Measurements from ENCODE around the gene OR5L2. TPM values are rescaled to one million over a fixed set of nuclear protein-coding genes. Genes with fewer than 3 reads are reported as not detected.
"Not testable (repeated sequence)": the region's sequence is repeated elsewhere in the genome, so short reads cannot be mapped to it uniquely, and the experiment has no call there.

Gene OR5L2
- total RNA-seq = not detected

GRCh38 chr11:55826919-55827318, at the start of gene OR5L2:
OR5L2 (plus strand) TSS chr11:55827219; CDS start chr11:55827219, 0 bp downstream.
- Mint-ChIP-seq H3K36me3 (no peaks in the 10 kb centered on the region), H3K4me1 (no peaks in the 10 kb centered on the region), H3K4me3 (no peak within 1 kb of the TSS), H3K9me3 (peaks cover 6% of the 10 kb centered on the region), H3K27ac (no peak within 1 kb of the TSS), H3K27me3 (no peaks in the 10 kb centered on the region)
- no peak for DNase-seq
- POLR2A ChIA-PET = no interaction called here
- ATAC-seq (ENCODE audit: low read depth) = no peak

- H3K27ac Mint-ChIP-seq = no peak overlapping the region
- POLR2A ChIA-PET = no interaction called here
- no peak overlapping the region for H3K4me3 Mint-ChIP-seq
- no peak for ATAC-seq (ENCODE audit: low read depth)
- H3K27me3 Mint-ChIP-seq = no peaks in the 10 kb centered on the region
- no peaks in the 10 kb centered on the region for H3K4me1 Mint-ChIP-seq
- H3K9me3 Mint-ChIP-seq = peaks cover 10% of the 10 kb centered on the region
- H3K36me3 Mint-ChIP-seq = no peaks in the 10 kb centered on the region
- no peak for DNase-seq
Observed at GRCh38 chr11:55791606-55792005, 35.4 kb upstream of the OR5L2 start.

GRCh38 chr11:55793321-55793720, 33.7 kb upstream of the OR5L2 start:
- Mint-ChIP-seq H3K9me3 (peaks cover 5% of the 10 kb centered on the region), H3K36me3 (no peaks in the 10 kb centered on the region), H3K4me1 (no peaks in the 10 kb centered on the region), H3K27me3 (no peaks in the 10 kb centered on the region), H3K27ac (no peak overlapping the region), H3K4me3 (no peak overlapping the region)
- DNase-seq = no peak
- POLR2A ChIA-PET = no interaction called here
- ATAC-seq (ENCODE audit: low read depth) = no peak

GRCh38 chr11:55795256-55795655, 31.8 kb upstream of the OR5L2 start, which contains the start of gene OR5D14:
OR5D14 (plus strand) TSS chr11:55795556; CDS start chr11:55795556, 0 bp downstream.
- Mint-ChIP-seq H3K9me3 (peaks cover 11% of the 10 kb centered on the region), H3K4me3 (no peak within 1 kb of the TSS), H3K36me3 (no peaks in the 10 kb centered on the region), H3K27me3 (no peaks in the 10 kb centered on the region), H3K4me1 (no peaks in the 10 kb centered on the region), H3K27ac (no peak within 1 kb of the TSS)
- POLR2A ChIA-PET = interaction anchor here (0.6 kb wide), 1 partner anchor 147 kb away, joined by 3 read pairs; no protein-coding TSS in a partner anchor
- ATAC-seq (ENCODE audit: low read depth) = no peak
- no peak for DNase-seq

- POLR2A ChIA-PET = no interaction called here
- Mint-ChIP-seq H3K4me3 (no peak overlapping the region), H3K36me3 (no peaks in the 10 kb centered on the region), H3K27me3 (no peaks in the 10 kb centered on the region), H3K9me3 (peaks cover 23% of the 10 kb centered on the region), H3K27ac (no peak overlapping the region), H3K4me1 (no peaks in the 10 kb centered on the region)
- ATAC-seq (ENCODE audit: low read depth) (no peak), DNase-seq (no peak)
Observed at GRCh38 chr11:55806248-55806647, 20.8 kb upstream of the OR5L2 start.

GRCh38 chr11:55811067-55811466, 16.0 kb upstream of the OR5L2 start, which contains the start of gene OR5L1:
OR5L1 (plus strand) TSS chr11:55811367; CDS start chr11:55811467, 100 bp downstream.
- no peak for ATAC-seq (ENCODE audit: low read depth)
- no peak for DNase-seq
- H3K9me3 Mint-ChIP-seq = peaks cover 18% of the 10 kb centered on the region
- no peak within 1 kb of the TSS for H3K27ac Mint-ChIP-seq
- H3K4me1 Mint-ChIP-seq = no peaks in the 10 kb centered on the region
- H3K36me3 Mint-ChIP-seq = no peaks in the 10 kb centered on the region
- H3K27me3 Mint-ChIP-seq = no peaks in the 10 kb centered on the region
- POLR2A ChIA-PET = no interaction called here
- no peak within 1 kb of the TSS for H3K4me3 Mint-ChIP-seq

GRCh38 chr11:55819330-55819729, 7.7 kb upstream of the OR5L2 start, which contains the start of gene OR5D18:
OR5D18 (plus strand) TSS chr11:55819630; CDS start chr11:55819630, 0 bp downstream.
- no peaks in the 10 kb centered on the region for H3K27me3 Mint-ChIP-seq

GRCh38 chr11:55838452-55838851, 11.4 kb downstream of the OR5L2 start, which contains the start of gene OR5D16:
OR5D16 (plus strand) TSS chr11:55838752; CDS start chr11:55838752, 0 bp downstream.
- H3K27ac Mint-ChIP-seq = no peak within 1 kb of the TSS

More at GRCh38 chr11:55819330-55819729, 7.7 kb upstream of the OR5L2 start, which contains the start of gene OR5D18:
- Mint-ChIP-seq H3K9me3 (peaks cover 7% of the 10 kb centered on the region), H3K4me3 (no peak within 1 kb of the TSS), H3K4me1 (no peaks in the 10 kb centered on the region), H3K36me3 (no peaks in the 10 kb centered on the region), H3K27ac (no peak within 1 kb of the TSS)
- ATAC-seq (ENCODE audit: low read depth) = no peak
- DNase-seq = no peak
- POLR2A ChIA-PET = no interaction called here

GRCh38 chr11:55847453-55847852, 20.4 kb downstream of the OR5L2 start:
- no peaks in the 10 kb centered on the region for H3K27me3 Mint-ChIP-seq
- no peaks in the 10 kb centered on the region for H3K4me1 Mint-ChIP-seq
- ATAC-seq (ENCODE audit: low read depth) (no peak), DNase-seq (no peak)
- H3K36me3 Mint-ChIP-seq = no peaks in the 10 kb centered on the region
- peaks cover 1% of the 10 kb centered on the region for H3K9me3 Mint-ChIP-seq
- POLR2A ChIA-PET = no interaction called here
- H3K4me3 Mint-ChIP-seq = no peak overlapping the region
- H3K27ac Mint-ChIP-seq = no peak overlapping the region

More at GRCh38 chr11:55838452-55838851, 11.4 kb downstream of the OR5L2 start, which contains the start of gene OR5D16:
- no peak for DNase-seq
- POLR2A ChIA-PET = no interaction called here
- Mint-ChIP-seq H3K36me3 (no peaks in the 10 kb centered on the region), H3K27me3 (no peaks in the 10 kb centered on the region), H3K4me3 (no peak within 1 kb of the TSS), H3K4me1 (no peaks in the 10 kb centered on the region), H3K9me3 (peaks cover 11% of the 10 kb centered on the region)
- ATAC-seq (ENCODE audit: low read depth) = no peak

- H3K27me3 Mint-ChIP-seq = no peaks in the 10 kb centered on the region
- H3K27ac Mint-ChIP-seq = no peak overlapping the region
- no peaks in the 10 kb centered on the region for H3K4me1 Mint-ChIP-seq
- H3K36me3 Mint-ChIP-seq = no peaks in the 10 kb centered on the region
- H3K9me3 Mint-ChIP-seq = peaks cover 1% of the 10 kb centered on the region
- DNase-seq (no peak), ATAC-seq (ENCODE audit: low read depth) (no peak)
- POLR2A ChIA-PET = no interaction called here
- no peak overlapping the region for H3K4me3 Mint-ChIP-seq
Observed at GRCh38 chr11:55849037-55849436, 22.0 kb downstream of the OR5L2 start.

- H3K9me3 Mint-ChIP-seq = peaks cover 3% of the 10 kb centered on the region
- H3K36me3 Mint-ChIP-seq = no peaks in the 10 kb centered on the region
- no peak for DNase-seq
- no peak overlapping the region for H3K27ac Mint-ChIP-seq
- H3K27me3 Mint-ChIP-seq = no peaks in the 10 kb centered on the region
- POLR2A ChIA-PET = no interaction called here
- no peaks in the 10 kb centered on the region for H3K4me1 Mint-ChIP-seq
- no peak overlapping the region for H3K4me3 Mint-ChIP-seq
- no peak for ATAC-seq (ENCODE audit: low read depth)
Observed at GRCh38 chr11:55852141-55852540, 25.1 kb downstream of the OR5L2 start.

GRCh38 chr11:55854704-55855103, 27.7 kb downstream of the OR5L2 start:
- no peak for DNase-seq
- Mint-ChIP-seq H3K36me3 (no peaks in the 10 kb centered on the region), H3K4me3 (no peak overlapping the region), H3K27ac (no peak overlapping the region), H3K4me1 (no peaks in the 10 kb centered on the region), H3K9me3 (peaks cover 5% of the 10 kb centered on the region), H3K27me3 (no peaks in the 10 kb centered on the region)
- no peak for ATAC-seq (ENCODE audit: low read depth)
- POLR2A ChIA-PET = no interaction called here

- H3K9me3 Mint-ChIP-seq; H3K27me3 Mint-ChIP-seq; H3K27ac Mint-ChIP-seq; H3K4me3 Mint-ChIP-seq; H3K36me3 Mint-ChIP-seq; H3K4me1 Mint-ChIP-seq; DNase-seq; POLR2A ChIA-PET; ATAC-seq (ENCODE audit: low read depth): not testable (repeated sequence)
Observed at GRCh38 chr11:55867354-55867753, 40.3 kb downstream of the OR5L2 start.

- H3K27me3 Mint-ChIP-seq; H3K9me3 Mint-ChIP-seq; DNase-seq; H3K36me3 Mint-ChIP-seq; ATAC-seq (ENCODE audit: low read depth); POLR2A ChIA-PET; H3K4me1 Mint-ChIP-seq; H3K27ac Mint-ChIP-seq; H3K4me3 Mint-ChIP-seq: not testable (repeated sequence)
Observed at GRCh38 chr11:55872731-55873130, 45.7 kb downstream of the OR5L2 start.
